HEK293T (cell line): ENCODE measurements around the gene CDK5.

Source experiments
- BHLHE40 ChIP-seq: fragments of 450-650 bp; IDR thresholded peaks from 2 replicates; pipeline ENCODE4 v1.6.1; 2016; ENCODE audit warnings: mild to moderate bottlenecking, moderate library complexity, borderline replicate concordance
- CTBP1 ChIP-seq: fragments of 450-650 bp; IDR thresholded peaks from 2 replicates; pipeline ENCODE4 v1.6.1; 2016; ENCODE audit warnings: borderline replicate concordance
- FOXA1 ChIP-seq: fragments of 450-650 bp; IDR thresholded peaks from 2 replicates; pipeline ENCODE4 v1.6.1; 2016; ENCODE audit warnings: mild to moderate bottlenecking
- FOXK2 ChIP-seq: fragments of 450-650 bp; IDR thresholded peaks from 2 replicates; pipeline ENCODE4 v1.6.1; 2016; ENCODE audit warnings: mild to moderate bottlenecking
- FOXM1 ChIP-seq: fragments of 450-650 bp; IDR thresholded peaks from 2 replicates; pipeline ENCODE4 v1.6.1; 2017; ENCODE audit warnings: mild to moderate bottlenecking, borderline replicate concordance
- HDGF ChIP-seq: fragments of 450-650 bp; IDR thresholded peaks from 2 replicates; pipeline ENCODE4 v1.6.1; 2017; ENCODE audit warnings: antibody characterized with exemption, borderline replicate concordance
- PKNOX1 ChIP-seq: fragments of 450-650 bp; IDR thresholded peaks from 2 replicates; pipeline ENCODE4 v1.6.1; 2016
- SP1 ChIP-seq: fragments of 450-650 bp; IDR thresholded peaks from 2 replicates; pipeline ENCODE4 v1.6.1; 2017

- TF ChIP-seq FOXM1 (no peak; the same call in 1 of the 2 replicates), FOXA1 (no peak), SP1 (no peak), BHLHE40 (no peak), CTBP1 (no peak), FOXK2 (no peak), HDGF (no peak), PKNOX1 (no peak)
Measured at GRCh38 chr7:151059367-151060112, 1.8 kb upstream of the CDK5 start, which contains the start of gene SLC4A2.
